B cell (primary cell): Measurements from ENCODE around the gene SLC39A1.

Source experiments
- EZH2 ChIP-seq: IDR thresholded peaks from 2 replicates; pipeline ENCODE4 v1.6.1; 2012; ENCODE audit warnings: borderline replicate concordance, low read depth, mild to moderate bottlenecking, moderate library complexity, low read length; ENCODE audit not compliant: insufficient read depth, poor library complexity, severe bottlenecking
- TF ChIP-seq, protein P1 (sequence below): fragments of 200-600 bp; IDR thresholded peaks from one replicate; pipeline ENCODE4 v1.8.0; 2022; ENCODE audit warnings: antibody characterized with exemption, mild to moderate bottlenecking

- TF ChIP-seq, protein P1, sequence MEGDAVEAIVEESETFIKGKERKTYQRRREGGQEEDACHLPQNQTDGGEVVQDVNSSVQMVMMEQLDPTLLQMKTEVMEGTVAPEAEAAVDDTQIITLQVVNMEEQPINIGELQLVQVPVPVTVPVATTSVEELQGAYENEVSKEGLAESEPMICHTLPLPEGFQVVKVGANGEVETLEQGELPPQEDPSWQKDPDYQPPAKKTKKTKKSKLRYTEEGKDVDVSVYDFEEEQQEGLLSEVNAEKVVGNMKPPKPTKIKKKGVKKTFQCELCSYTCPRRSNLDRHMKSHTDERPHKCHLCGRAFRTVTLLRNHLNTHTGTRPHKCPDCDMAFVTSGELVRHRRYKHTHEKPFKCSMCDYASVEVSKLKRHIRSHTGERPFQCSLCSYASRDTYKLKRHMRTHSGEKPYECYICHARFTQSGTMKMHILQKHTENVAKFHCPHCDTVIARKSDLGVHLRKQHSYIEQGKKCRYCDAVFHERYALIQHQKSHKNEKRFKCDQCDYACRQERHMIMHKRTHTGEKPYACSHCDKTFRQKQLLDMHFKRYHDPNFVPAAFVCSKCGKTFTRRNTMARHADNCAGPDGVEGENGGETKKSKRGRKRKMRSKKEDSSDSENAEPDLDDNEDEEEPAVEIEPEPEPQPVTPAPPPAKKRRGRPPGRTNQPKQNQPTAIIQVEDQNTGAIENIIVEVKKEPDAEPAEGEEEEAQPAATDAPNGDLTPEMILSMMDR = peak; percentile 17
- no peak for TF ChIP-seq EZH2
Observed at GRCh38 chr1:153919876-153920852, 43.2 kb downstream of the SLC39A1 start.
